ENCODE results near the gene EHBP1L1. TPM values are rescaled to one million over a fixed set of nuclear protein-coding genes. Genes with fewer than 3 reads are reported as not detected.

Gene EHBP1L1
- polyA plus RNA-seq, 3 donors = 29.6 to 507 (median 42.6) TPM

- Histone ChIP-seq H3K36me3 (replicated peaks in 1 of 2; ENCODE audit: control insufficient read depth in 1 of 2, insufficient read depth in 2 of 2, low read length in 2 of 2) (peaks cover 57 to 72% of the 10 kb centered on the region in 2 donors), H3K4me2 (replicated peaks; ENCODE audit: extremely low read depth, low read length, poor library complexity, severe bottlenecking) (no peak overlapping the region), H3K4me3 (replicated peaks in 1 of 3; ENCODE audit: low read depth in 2 of 3, low read length in 3 of 3) (no peak overlapping the region), H2AFZ (ENCODE audit: insufficient read depth, low read depth, low read length, poor library complexity, severe bottlenecking) (no peak overlapping the region), H3K9ac (ENCODE audit: insufficient read depth, low read length, poor library complexity, severe bottlenecking) (no peak overlapping the region), H3K27me3 (ENCODE audit: control insufficient read depth in 2 of 2, insufficient read depth in 2 of 2, low read length in 2 of 2) (no peaks in the 10 kb centered on the region), H3K9me3 (replicated peaks in 1 of 2; ENCODE audit: control insufficient read depth in 1 of 2, insufficient read depth in 1 of 2, low read length in 2 of 2) (no peaks in the 10 kb centered on the region), H4K20me1 (ENCODE audit: insufficient read depth, low read length) (peaks cover 95% of the 10 kb centered on the region), H3K27ac (ENCODE audit: low read depth in 1 of 2, low read length in 2 of 2) (no peak overlapping the region), H3K79me2 (ENCODE audit: insufficient read depth, low read length) (peaks cover 3% of the 10 kb centered on the region), H3K4me1 (ENCODE audit: control insufficient read depth in 1 of 2, insufficient read depth in 2 of 2, low read length in 2 of 2) (peaks cover 11 to 16% of the 10 kb centered on the region in 2 donors)
- no peak for DNase-seq
- intact Hi-C loops (cut with micrococcal nuclease) = no loop called here
- H3K27ac Mint-ChIP-seq = no peak overlapping the region
- peaks cover 16% of the 10 kb centered on the region for H3K4me1 Mint-ChIP-seq
- H3K4me3 Mint-ChIP-seq = no peak overlapping the region
- no peaks in the 10 kb centered on the region for H3K9me3 Mint-ChIP-seq
- H3K27me3 Mint-ChIP-seq (ENCODE audit: low read depth in 3 of 3) = no peaks in the 10 kb centered on the region
- WGBS (ENCODE audit: insufficient coverage) = 98% methylated on average over 44 of the region's 49 CpGs
- no peak for TF ChIP-seq CTCF (IDR thresholded peaks at IDR 0.05)
- H3K36me3 Mint-ChIP-seq = peaks cover 53 to 73% of the 10 kb centered on the region in 2 donors
These were observed 23.5 kb downstream of the EHBP1L1 start for GRCh38 chr11:65599216-65599954.

- Mint-ChIP-seq H3K27me3 (ENCODE audit: low read depth in 3 of 3) (no peaks in the 10 kb centered on the region), H3K9me3 (no peaks in the 10 kb centered on the region), H3K4me3 (no peak overlapping the region), H3K4me1 (peaks cover 12% of the 10 kb centered on the region), H3K36me3 (peaks cover 58 to 78% of the 10 kb centered on the region in 2 donors), H3K27ac (no peak overlapping the region)
- Histone ChIP-seq H4K20me1 (ENCODE audit: insufficient read depth, low read length) (peaks cover 95% of the 10 kb centered on the region), H3K9ac (ENCODE audit: insufficient read depth, low read length, poor library complexity, severe bottlenecking) (no peak overlapping the region), H3K9me3 (replicated peaks in 1 of 2; ENCODE audit: control insufficient read depth in 1 of 2, insufficient read depth in 1 of 2, low read length in 2 of 2) (no peaks in the 10 kb centered on the region), H3K27ac (ENCODE audit: low read depth in 1 of 2, low read length in 2 of 2) (no peak overlapping the region), H3K4me1 (ENCODE audit: control insufficient read depth in 1 of 2, insufficient read depth in 2 of 2, low read length in 2 of 2) (peaks cover 9 to 14% of the 10 kb centered on the region in 2 donors), H3K4me3 (replicated peaks in 1 of 3; ENCODE audit: low read depth in 2 of 3, low read length in 3 of 3) (no peak overlapping the region), H3K36me3 (replicated peaks in 1 of 2; ENCODE audit: control insufficient read depth in 1 of 2, insufficient read depth in 2 of 2, low read length in 2 of 2) (peaks cover 62 to 77% of the 10 kb centered on the region in 2 donors), H3K27me3 (ENCODE audit: control insufficient read depth in 2 of 2, insufficient read depth in 2 of 2, low read length in 2 of 2) (no peaks in the 10 kb centered on the region), H2AFZ (ENCODE audit: insufficient read depth, low read depth, low read length, poor library complexity, severe bottlenecking) (no peak overlapping the region), H3K79me2 (ENCODE audit: insufficient read depth, low read length) (peaks cover 5% of the 10 kb centered on the region), H3K4me2 (replicated peaks; ENCODE audit: extremely low read depth, low read length, poor library complexity, severe bottlenecking) (no peak overlapping the region)
- no peak for TF ChIP-seq CTCF (IDR thresholded peaks at IDR 0.05)
- WGBS (ENCODE audit: insufficient coverage) = 100% methylated on average over 5 of the region's 6 CpGs
- no peak for DNase-seq
- intact Hi-C loops (cut with micrococcal nuclease) = no loop called here
These were observed 24.0 kb downstream of the EHBP1L1 start for GRCh38 chr11:65599955-65600246.
